ENCODE results near the gene TMEM181.
"Not testable (repeated sequence)": the region's sequence is repeated elsewhere in the genome, so short reads cannot be mapped to it uniquely, and the experiment has no call there.

TMEM181 gene

GRCh38 chr6:158646023-158646910, 86.4 kb downstream of the TMEM181 start:
- H3K4me1 ChIP-seq (ENCODE audit: insufficient read depth, low read length), result peaks cover 13% of the 10 kb centered on the region
- H3K9me3 ChIP-seq (ENCODE audit: control insufficient read depth, insufficient read depth, low read length), result no peaks in the 10 kb centered on the region
- no peak overlapping the region for H3K9ac ChIP-seq (ENCODE audit: low read depth, low read length)
- no peaks in the 10 kb centered on the region; the same call in 1 of the 2 replicates for H3K36me3 ChIP-seq (ENCODE audit: insufficient read depth, low read length)

GRCh38 chr6:158647501-158647900, 87.6 kb downstream of the TMEM181 start:
- no peaks in the 10 kb centered on the region; the same call in 1 of the 2 replicates for H3K36me3 ChIP-seq (ENCODE audit: insufficient read depth, low read length)
- H3K9ac ChIP-seq (ENCODE audit: low read depth, low read length), result no peak overlapping the region
- no peaks in the 10 kb centered on the region for H3K9me3 ChIP-seq (ENCODE audit: control insufficient read depth, insufficient read depth, low read length)
- peaks cover 13% of the 10 kb centered on the region for H3K4me1 ChIP-seq (ENCODE audit: insufficient read depth, low read length)

- H3K36me3 ChIP-seq (ENCODE audit: insufficient read depth, low read length), result no peaks in the 10 kb centered on the region
- peaks cover 15% of the 10 kb centered on the region for H3K4me1 ChIP-seq (ENCODE audit: insufficient read depth, low read length)
- H3K9me3 ChIP-seq (ENCODE audit: control insufficient read depth, insufficient read depth, low read length), result no peaks in the 10 kb centered on the region
- no peak overlapping the region for H3K9ac ChIP-seq (ENCODE audit: low read depth, low read length)
These were observed 88.8 kb downstream of the TMEM181 start for GRCh38 chr6:158648682-158649131.

- no peak within 1 kb of the TSS for H3K9ac ChIP-seq (ENCODE audit: low read depth, low read length)
These were observed 89.6 kb downstream of the TMEM181 start, which contains the start of gene SYTL3 for GRCh38 chr6:158649289-158650143. Gene SYTL3 (plus strand): TSS chr6:158650054. CDS start chr6:158663269, 13,215 bp downstream.

GRCh38 chr6:158651981-158652737, 92.3 kb downstream of the TMEM181 start:
- peaks cover 30% of the 10 kb centered on the region for H3K4me1 ChIP-seq (ENCODE audit: insufficient read depth, low read length)

More at GRCh38 chr6:158649289-158650143, 89.6 kb downstream of the TMEM181 start, which contains the start of gene SYTL3:
- H3K9me3 ChIP-seq (ENCODE audit: control insufficient read depth, insufficient read depth, low read length), result no peaks in the 10 kb centered on the region
- peaks cover 22% of the 10 kb centered on the region for H3K4me1 ChIP-seq (ENCODE audit: insufficient read depth, low read length)
- H3K36me3 ChIP-seq (ENCODE audit: insufficient read depth, low read length), result no peaks in the 10 kb centered on the region

DNA sequence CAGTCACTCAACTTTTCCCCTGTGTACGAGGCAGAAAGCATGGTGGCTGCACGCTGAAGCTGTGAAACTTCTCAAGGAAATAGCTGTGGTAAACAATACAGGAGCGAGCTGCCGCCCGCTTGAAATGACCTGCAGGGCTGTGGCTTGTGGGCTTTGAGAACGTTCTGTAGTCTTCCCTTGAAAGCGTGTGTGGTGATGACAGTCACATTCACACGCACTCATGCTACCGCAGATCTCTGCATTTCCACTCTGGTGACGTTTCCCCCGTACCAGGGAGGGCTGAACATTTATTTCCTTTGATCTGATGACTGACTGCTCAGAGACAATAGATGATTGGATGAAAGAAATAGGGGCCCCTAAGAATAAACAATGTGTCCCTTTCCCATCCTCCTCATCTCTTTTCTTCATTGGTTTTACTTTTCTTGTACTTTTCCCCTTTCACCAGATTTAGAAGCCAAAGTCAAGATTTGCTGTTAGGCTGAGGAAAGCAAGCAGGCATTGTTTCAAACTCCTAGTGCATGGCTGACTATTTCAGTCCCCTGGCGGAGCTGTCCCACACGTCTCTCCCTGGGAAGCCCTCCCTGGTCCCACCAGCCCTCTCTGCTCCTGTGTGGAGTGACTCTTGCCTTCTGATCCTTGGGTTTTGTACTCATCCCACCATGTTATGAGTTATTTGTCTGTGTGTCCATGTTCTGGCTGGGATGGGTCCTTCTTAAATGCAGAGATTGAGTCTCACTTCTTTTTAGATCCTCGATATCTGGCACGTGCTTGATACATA, 93.9 kb downstream of the TMEM181 start:
- H3K36me3 ChIP-seq (ENCODE audit: insufficient read depth, low read length), result no peaks in the 10 kb centered on the region
- H3K4me1 ChIP-seq (ENCODE audit: insufficient read depth, low read length), result peaks cover 30% of the 10 kb centered on the region
- no peaks in the 10 kb centered on the region for H3K9me3 ChIP-seq (ENCODE audit: control insufficient read depth, insufficient read depth, low read length)
- no peak overlapping the region for H3K9ac ChIP-seq (ENCODE audit: low read depth, low read length)

More at GRCh38 chr6:158651981-158652737, 92.3 kb downstream of the TMEM181 start:
- H3K9me3 ChIP-seq (ENCODE audit: control insufficient read depth, insufficient read depth, low read length); H3K36me3 ChIP-seq (ENCODE audit: insufficient read depth, low read length); H3K9ac ChIP-seq (ENCODE audit: low read depth, low read length): not testable (repeated sequence)

DNA sequence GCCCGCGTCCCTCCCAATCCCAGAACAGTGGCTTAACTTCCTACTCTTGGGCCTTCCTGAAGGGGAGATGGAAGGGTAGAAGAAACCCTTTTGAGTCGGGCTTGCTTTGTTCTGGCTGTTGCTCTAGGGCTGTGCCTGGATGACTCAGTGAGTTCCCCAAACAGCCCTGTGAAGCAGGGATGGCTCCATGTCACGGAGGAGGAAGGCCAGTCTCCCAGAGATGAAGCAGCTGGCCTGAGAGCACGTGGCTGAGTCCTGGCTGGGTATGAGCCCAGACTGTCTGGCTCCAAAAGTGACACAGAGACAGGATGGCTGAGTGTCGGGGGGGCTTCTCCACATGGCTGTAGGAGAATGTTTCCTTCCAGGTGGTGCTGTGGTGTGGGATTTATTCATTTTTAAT, 94.6 kb downstream of the TMEM181 start:
- Histone ChIP-seq H3K4me1 (ENCODE audit: insufficient read depth, low read length) (peaks cover 29% of the 10 kb centered on the region), H3K9ac (ENCODE audit: low read depth, low read length) (no peak overlapping the region), H3K36me3 (ENCODE audit: insufficient read depth, low read length) (no peaks in the 10 kb centered on the region)

GRCh38 chr6:158654960-158655489, 95.1 kb downstream of the TMEM181 start:
- H3K9me3 ChIP-seq (ENCODE audit: control insufficient read depth, insufficient read depth, low read length), result no peaks in the 10 kb centered on the region
- H3K36me3 ChIP-seq (ENCODE audit: insufficient read depth, low read length), result no peaks in the 10 kb centered on the region
- peaks cover 23% of the 10 kb centered on the region for H3K4me1 ChIP-seq (ENCODE audit: insufficient read depth, low read length)
- H3K9ac ChIP-seq (ENCODE audit: low read depth, low read length), result no peak overlapping the region

More for the DNA sequence above, 94.6 kb downstream of the TMEM181 start:
- H3K9me3 ChIP-seq (ENCODE audit: control insufficient read depth, insufficient read depth, low read length), result no peaks in the 10 kb centered on the region

GRCh38 chr6:158655569-158656450, 95.9 kb downstream of the TMEM181 start:
- Histone ChIP-seq H3K9me3 (ENCODE audit: control insufficient read depth, insufficient read depth, low read length) (no peaks in the 10 kb centered on the region), H3K9ac (ENCODE audit: low read depth, low read length) (no peak overlapping the region), H3K4me1 (ENCODE audit: insufficient read depth, low read length) (peaks cover 23% of the 10 kb centered on the region), H3K36me3 (ENCODE audit: insufficient read depth, low read length) (no peaks in the 10 kb centered on the region)

DNA sequence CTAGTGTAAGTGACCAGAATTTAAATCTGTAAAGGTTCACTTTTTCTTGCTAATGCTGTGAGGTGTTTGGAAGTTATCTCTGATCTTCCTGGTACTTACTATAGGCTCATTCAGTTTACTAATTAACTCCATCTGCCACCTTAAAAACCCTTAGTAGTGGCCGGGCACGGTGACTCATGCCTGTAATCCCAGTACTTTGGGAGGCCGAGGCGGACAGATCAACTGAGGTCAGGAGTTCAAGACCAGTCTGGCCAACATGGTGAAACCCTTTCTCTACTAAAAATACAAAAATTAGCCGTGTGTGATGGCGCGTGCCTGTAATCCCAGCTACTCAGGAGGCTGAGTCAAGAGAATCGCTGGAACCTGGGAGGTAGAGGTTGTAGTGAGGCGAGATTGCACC, 97.1 kb downstream of the TMEM181 start:
- H3K36me3 ChIP-seq (ENCODE audit: insufficient read depth, low read length); H3K9me3 ChIP-seq (ENCODE audit: control insufficient read depth, insufficient read depth, low read length); H3K9ac ChIP-seq (ENCODE audit: low read depth, low read length): not testable (repeated sequence)
- H3K4me1 ChIP-seq (ENCODE audit: insufficient read depth, low read length), result peaks cover 23% of the 10 kb centered on the region

DNA sequence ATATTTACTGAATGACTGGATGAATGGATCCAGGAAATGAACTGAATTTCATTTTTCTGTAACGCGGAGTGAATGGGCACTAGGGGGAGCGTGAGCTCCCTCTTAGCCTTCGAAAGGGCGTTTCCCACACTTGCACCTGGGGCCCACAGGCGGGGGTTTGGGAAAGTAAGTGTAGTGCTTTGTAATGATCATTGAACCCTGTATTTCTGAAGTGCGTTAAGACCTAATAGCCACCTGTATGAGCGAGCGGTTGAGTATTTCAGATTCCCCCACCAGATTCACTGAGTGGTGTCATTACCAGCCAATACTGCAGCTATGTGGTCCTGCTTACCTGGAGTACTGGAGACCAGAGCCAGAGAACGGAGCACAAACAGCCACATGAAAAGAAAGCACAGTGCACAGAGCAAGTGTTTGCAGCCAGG, 100.5 kb downstream of the TMEM181 start:
- no peak overlapping the region for H3K9ac ChIP-seq (ENCODE audit: low read depth, low read length)
- no peaks in the 10 kb centered on the region for H3K36me3 ChIP-seq (ENCODE audit: insufficient read depth, low read length)
- no peaks in the 10 kb centered on the region for H3K9me3 ChIP-seq (ENCODE audit: control insufficient read depth, insufficient read depth, low read length)
- H3K4me1 ChIP-seq (ENCODE audit: insufficient read depth, low read length), result peaks cover under 1% of the 10 kb centered on the region; the same call in 1 of the 2 replicates

DNA sequence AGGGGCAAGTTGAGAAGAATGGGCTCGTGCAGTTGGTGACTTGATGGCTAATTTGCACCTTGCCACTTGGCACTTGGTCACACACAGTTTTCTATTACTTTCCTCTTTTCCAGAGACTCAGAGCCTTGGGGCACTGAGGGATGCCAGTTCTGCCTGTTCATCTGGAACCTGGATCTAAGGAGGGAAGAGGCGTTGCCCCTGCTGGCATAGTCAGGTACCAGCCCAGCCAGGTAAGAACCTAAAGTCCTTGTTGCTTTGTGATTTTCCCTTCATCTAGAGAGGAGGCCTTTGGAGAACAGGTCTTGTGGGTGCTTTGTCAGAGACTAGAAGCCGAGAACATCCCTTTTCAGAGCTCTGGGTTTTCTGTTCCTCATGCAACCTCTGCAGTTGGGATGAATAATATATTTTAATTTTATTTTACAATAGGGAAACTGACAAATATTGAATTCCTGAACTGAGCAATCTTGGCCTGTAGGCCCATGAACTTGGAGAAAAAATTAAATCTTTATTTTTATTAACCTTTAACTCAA, 101.3 kb downstream of the TMEM181 start:
- no peaks in the 10 kb centered on the region for H3K9me3 ChIP-seq (ENCODE audit: control insufficient read depth, insufficient read depth, low read length)
- no peak overlapping the region for H3K9ac ChIP-seq (ENCODE audit: low read depth, low read length)
- H3K36me3 ChIP-seq (ENCODE audit: insufficient read depth, low read length), result no peaks in the 10 kb centered on the region
- no peaks in the 10 kb centered on the region; the same call in 1 of the 2 replicates for H3K4me1 ChIP-seq (ENCODE audit: insufficient read depth, low read length)

All from ES-I3 (cell line).